H7 (cell line): ENCODE measurements around the gene TSHR. TPM values are rescaled to one million over a fixed set of nuclear protein-coding genes. Genes with fewer than 3 reads are reported as not detected.
"Not testable (repeated sequence)": the region's sequence is repeated elsewhere in the genome, so short reads cannot be mapped to it uniquely, and the experiment has no call there.

Experiments
- DNase-seq: peaks from one replicate; pipeline ENCODE4 v3.0.0; 2012
- H3K27me3 ChIP-seq: 2 replicates; pipeline ENCODE4 v1.6.0; 2011; ENCODE audit warnings: mild to moderate bottlenecking, low read length; ENCODE audit not compliant: control insufficient read depth, insufficient read depth
- H3K36me3 ChIP-seq: replicated peaks from 2 replicates; pipeline ENCODE4 v1.5.1; 2011; ENCODE audit warnings: low read length; ENCODE audit not compliant: control insufficient read depth, insufficient read depth
- H3K4me3 ChIP-seq: 2 replicates; pipeline ENCODE4 v1.5.1; 2011; ENCODE audit warnings: low read depth, mild to moderate bottlenecking, control low read depth, low read length, moderate library complexity; ENCODE audit not compliant: insufficient read depth
- total RNA-seq: library from RNA; depleted of rRNA; stranded (reverse); fragments of >200 nt; shearing (Covaris generic); gene quantifications from 2 replicates; pipeline ENCODE4 v1.2.3, GENCODE V29; 2014; rRNA removed

The TSHR gene
- not detected in 2 replicates for total RNA-seq

GRCh38 chr14:80955416-80955941 lies at the start of gene TSHR:
TSHR (plus strand) TSS chr14:80955621; CDS start chr14:80955681, 60 bp downstream.
- peak; percentile 76 for DNase-seq
- no peaks in the 10 kb centered on the region for H3K36me3 ChIP-seq
- H3K27me3 ChIP-seq = peaks cover 11% of the 10 kb centered on the region
- peak within 1 kb of the TSS; percentile 46 for H3K4me3 ChIP-seq

- Histone ChIP-seq H3K27me3 (no peaks in the 10 kb centered on the region), H3K36me3 (no peaks in the 10 kb centered on the region), H3K4me3 (no peak overlapping the region)
- no peak for DNase-seq
Measured at GRCh38 chr14:80906336-80906735, 49.1 kb upstream of the TSHR start.

DNA sequence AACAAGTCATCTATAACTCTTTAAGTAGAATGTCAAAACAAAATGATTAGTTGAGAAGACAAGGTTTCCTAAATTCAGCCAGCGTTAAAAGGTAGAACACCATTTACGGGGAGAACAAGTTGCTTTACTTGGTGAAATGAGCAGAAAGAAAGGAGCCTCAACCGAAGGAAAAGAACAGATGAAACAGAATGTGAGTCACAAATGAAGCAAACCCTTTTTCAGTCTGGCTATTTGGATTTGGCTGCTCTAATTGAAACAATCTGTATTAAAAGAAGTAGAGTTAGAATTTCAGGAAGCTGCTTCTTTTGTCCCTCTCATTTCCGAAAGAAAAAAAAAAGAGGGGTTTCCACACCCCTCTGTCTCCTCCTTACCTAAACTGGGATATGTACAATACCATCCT lies 48.5 kb upstream of the TSHR start:
- H3K4me3 ChIP-seq = no peak overlapping the region
- no peak for DNase-seq
- no peaks in the 10 kb centered on the region for H3K36me3 ChIP-seq
- no peaks in the 10 kb centered on the region for H3K27me3 ChIP-seq

- H3K36me3 ChIP-seq, DNase-seq, H3K27me3 ChIP-seq: not testable (repeated sequence)
Measured at GRCh38 chr14:80912013-80912412, 43.4 kb upstream of the TSHR start.

GRCh38 chr14:80919622-80920021 lies 35.8 kb upstream of the TSHR start:
- Histone ChIP-seq H3K4me3 (no peak overlapping the region), H3K27me3 (no peaks in the 10 kb centered on the region), H3K36me3 (no peaks in the 10 kb centered on the region)
- no peak for DNase-seq

More at GRCh38 chr14:80912013-80912412, 43.4 kb upstream of the TSHR start:
- H3K4me3 ChIP-seq = not testable (repeated sequence)

DNA sequence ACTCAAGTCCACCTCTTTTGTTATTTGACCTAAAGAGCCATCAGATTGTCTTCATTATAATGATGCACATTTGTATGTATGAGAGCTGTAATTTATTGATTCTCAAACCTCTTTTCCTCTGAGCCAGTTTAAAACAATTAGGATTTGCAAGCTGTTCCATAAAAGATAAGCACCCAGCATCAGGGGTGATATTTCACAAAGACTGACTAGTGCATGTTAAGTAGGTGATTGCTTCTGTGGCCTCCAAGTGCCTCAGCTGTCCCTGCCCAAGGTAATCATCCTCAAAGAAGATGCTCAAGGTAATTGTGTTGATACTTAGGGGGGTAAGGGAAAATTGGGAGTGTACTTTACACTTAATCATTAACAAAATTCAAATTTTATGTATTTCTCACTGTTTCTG lies 32.1 kb upstream of the TSHR start:
- no peaks in the 10 kb centered on the region for H3K27me3 ChIP-seq

DNA sequence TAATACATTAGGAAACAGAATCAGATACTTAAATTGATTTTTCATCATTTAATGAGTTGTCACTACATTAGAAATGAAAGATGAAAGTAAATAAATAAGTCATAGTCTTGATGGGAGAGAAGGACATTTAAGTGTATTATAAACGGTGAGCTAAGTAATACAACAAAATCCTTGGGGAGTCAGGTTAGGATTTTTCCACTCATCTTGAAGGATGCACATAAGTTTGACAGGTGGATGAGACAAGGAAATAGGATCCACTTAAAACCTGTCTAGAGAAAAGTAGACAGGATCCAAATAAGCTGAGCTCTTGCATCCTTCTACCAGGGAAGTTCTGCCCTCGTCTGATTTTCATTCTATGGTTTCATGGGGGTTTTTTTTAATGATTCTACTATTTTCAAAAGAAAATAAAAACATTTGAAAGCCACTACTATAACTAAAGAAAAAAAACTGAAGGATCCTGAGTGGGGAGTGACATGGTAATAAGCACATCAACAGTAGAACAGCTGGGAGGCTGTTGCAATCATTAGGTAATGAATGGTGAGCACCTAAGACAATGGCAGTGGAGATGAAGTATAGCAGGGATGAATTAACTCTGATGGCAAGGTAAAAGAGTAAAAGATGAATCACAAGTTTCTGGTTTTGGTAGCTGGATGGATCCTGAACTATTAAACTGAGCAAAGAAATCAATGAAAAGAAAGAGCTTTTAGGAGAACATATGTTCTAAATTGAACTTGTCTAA lies 30.9 kb upstream of the TSHR start:
- no peak overlapping the region for H3K4me3 ChIP-seq

More for the DNA sequence above, 32.1 kb upstream of the TSHR start:
- no peak overlapping the region for H3K4me3 ChIP-seq
- H3K36me3 ChIP-seq = no peaks in the 10 kb centered on the region
- DNase-seq = no peak

DNA sequence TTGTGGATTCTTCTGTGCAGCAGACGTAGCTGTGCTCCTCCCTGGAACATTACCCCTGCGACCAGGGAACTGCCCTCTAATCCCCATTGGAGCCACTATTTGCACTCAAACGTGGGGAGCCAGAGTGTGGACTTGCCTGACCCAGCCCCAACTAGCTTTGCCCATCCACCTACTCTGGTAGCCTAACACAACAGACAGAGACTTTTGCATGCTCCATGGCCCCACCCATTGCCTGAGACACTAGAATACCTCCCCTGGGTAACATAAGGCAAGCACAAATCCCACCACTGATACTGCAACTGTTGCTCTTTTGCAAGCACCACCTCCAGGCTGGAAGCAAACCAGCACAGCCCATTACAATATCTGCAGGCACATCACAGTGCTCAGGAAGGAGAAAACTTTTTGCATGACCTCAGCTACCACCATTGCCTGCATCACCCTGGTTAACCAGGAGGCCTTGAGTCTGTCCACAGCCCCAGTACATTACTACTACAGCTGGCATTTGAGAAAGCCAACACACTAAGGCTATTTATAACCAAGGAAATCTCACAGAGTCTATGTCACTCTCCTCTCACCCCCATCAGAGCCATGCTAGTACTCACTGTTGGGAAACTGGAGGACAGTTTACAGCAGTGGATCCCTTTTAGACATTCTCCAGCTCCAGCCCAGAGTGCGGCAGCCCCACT lies 28.9 kb upstream of the TSHR start:
- Histone ChIP-seq H3K27me3 (no peaks in the 10 kb centered on the region), H3K36me3 (no peaks in the 10 kb centered on the region), H3K4me3 (no peak overlapping the region)
- no peak for DNase-seq

More for the DNA sequence above, 30.9 kb upstream of the TSHR start:
- no peaks in the 10 kb centered on the region for H3K27me3 ChIP-seq
- no peaks in the 10 kb centered on the region for H3K36me3 ChIP-seq
- no peak for DNase-seq

DNA sequence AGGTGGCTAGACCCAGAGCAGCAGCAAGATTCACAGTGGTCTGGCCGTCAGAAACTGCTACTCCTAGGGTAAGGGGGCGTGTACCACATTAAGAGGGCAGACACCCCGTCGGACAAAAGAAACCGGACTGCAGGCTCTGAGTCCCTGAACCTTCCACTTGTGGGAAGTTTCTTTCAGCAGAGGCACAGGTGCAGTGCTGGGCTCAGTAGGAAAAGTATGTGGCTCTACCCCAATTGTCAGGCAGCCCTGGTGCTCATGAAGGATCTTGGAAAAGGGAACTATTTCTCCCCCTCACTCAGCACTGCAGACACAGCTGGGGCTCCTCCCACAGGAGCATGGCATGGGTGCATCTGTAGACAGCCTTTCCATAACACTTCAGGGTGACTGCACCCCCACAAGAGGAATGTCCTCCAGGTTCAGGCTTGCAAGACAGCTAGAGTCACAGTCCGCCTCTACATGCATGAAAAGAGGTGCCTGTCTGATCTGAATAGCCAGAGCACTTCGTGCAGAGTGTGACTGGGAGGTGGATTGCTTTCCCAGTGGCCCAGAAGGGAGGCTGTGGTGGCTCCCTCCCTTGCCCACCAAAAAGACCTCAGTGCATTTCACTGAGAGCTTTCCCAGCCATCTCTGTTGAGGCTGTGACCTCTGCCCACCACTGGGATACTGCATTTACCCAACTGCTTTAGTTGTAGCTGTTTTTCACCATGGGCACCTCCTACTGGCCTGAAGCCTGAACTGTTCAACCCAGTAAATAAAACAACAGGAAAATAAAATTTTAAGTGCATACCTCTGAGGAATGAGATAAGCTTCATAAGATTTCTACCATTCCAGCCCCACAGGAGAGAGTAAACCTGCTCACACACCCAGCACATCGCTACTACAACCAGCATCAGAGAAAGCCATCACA lies 28.1 kb upstream of the TSHR start:
- H3K27me3 ChIP-seq = no peaks in the 10 kb centered on the region
- H3K36me3 ChIP-seq = no peaks in the 10 kb centered on the region
- no peak overlapping the region for H3K4me3 ChIP-seq
- no peak for DNase-seq

- H3K4me3 ChIP-seq = no peak overlapping the region
- DNase-seq = no peak
- H3K27me3 ChIP-seq = no peaks in the 10 kb centered on the region
Measured at GRCh38 chr14:80930095-80930494, 25.3 kb upstream of the TSHR start.

GRCh38 chr14:80930836-80931389 lies 24.5 kb upstream of the TSHR start:
- Histone ChIP-seq H3K27me3 (no peaks in the 10 kb centered on the region), H3K4me3 (no peak overlapping the region), H3K36me3 (no peaks in the 10 kb centered on the region)
- DNase-seq = no peak

More at GRCh38 chr14:80930095-80930494, 25.3 kb upstream of the TSHR start:
- H3K36me3 ChIP-seq = no peaks in the 10 kb centered on the region

DNA sequence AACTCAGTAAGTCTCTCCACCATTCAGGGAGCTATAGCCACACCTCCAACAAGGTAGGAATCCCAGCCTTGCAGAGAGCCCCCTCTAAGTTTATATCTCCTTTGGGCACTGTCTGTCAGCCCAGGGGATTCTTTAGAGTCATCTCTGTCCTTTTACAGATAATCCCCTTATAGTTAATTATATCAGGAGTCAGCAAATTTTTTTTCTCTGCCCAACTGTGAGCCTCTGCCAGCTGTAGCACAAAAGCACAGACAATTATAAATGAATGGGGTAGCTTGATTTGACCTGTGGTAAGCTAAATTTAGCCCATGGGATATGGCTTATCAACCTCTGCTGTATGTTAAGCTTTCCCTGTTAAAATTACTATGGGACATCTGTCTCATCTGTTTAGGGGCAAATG lies 22.1 kb upstream of the TSHR start:
- H3K27me3 ChIP-seq = no peaks in the 10 kb centered on the region
- no peak overlapping the region for H3K4me3 ChIP-seq
- no peak for DNase-seq
- H3K36me3 ChIP-seq = no peaks in the 10 kb centered on the region

DNA sequence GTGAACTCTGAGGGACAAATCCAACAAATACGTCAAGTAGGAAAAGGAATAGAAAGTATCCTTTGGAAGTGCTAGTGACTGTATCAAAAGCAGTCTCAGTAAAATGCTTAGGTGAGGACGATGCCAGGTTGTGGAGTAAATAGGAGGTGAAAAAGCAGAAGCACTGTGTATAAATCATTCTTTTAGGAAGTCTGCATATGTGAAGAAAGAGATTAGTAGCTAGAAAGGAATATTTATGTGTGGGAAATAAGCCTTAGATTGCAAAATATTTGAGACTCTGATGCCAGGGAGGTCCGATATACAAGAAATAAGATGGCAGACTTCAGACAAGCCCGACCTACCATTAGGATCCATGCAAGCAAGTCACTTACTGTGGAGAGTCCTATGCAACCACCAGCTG lies 21.7 kb upstream of the TSHR start:
- DNase-seq = no peak
- no peaks in the 10 kb centered on the region for H3K36me3 ChIP-seq
- H3K4me3 ChIP-seq = no peak overlapping the region
- no peaks in the 10 kb centered on the region for H3K27me3 ChIP-seq

DNA sequence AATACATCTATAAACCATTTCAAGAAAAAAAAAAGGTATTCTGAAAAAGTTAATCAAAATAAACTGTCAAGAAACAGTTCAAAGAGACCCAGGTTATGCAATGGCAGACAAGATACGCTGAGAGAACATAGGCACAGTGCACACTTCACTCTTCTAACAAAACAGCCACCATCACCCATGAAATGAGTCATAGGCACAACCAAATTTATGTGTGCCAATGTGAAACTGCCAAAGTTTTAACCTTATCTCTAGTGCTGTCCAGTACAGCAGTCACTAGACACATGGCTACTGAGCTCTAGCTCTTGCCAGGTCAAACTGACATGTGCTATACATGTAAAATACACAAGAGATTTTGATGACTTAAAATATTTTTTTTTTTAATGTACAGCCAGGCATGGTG lies 15.3 kb upstream of the TSHR start:
- no peaks in the 10 kb centered on the region for H3K27me3 ChIP-seq
- H3K4me3 ChIP-seq = no peak overlapping the region
- no peaks in the 10 kb centered on the region for H3K36me3 ChIP-seq
- DNase-seq = no peak
